A549 (cell line): ENCODE data around the gene POLE4. TPM values are rescaled to one million over a fixed set of nuclear protein-coding genes. Genes with fewer than 3 reads are reported as not detected.

Experiments
- ATAC-seq, 2 experiments: fragments of 200-7000 bp in 1 of 2; fragments of >200 bp in 1 of 2; cut with Nextera tagmentation in 1 of 2; cut with Tn5 transposase in 1 of 2; 3 replicates each; pipeline versions ENCODE4 v1.8.0 to v1.9.1; 2018 to 2020; ENCODE audit warnings: mild to moderate bottlenecking in 1 of 2, moderate library complexity in 1 of 2
- CTCF ChIA-PET: fragments of 300-600 bp; sonication (Branson Sonifier 250); formaldehyde crosslinking; extraction: SDS; loops from one replicate; lab custom pipeline; 2021; ENCODE audit warnings: antibody characterized with exemption, inconsistent platforms; lab: Yijun Ruan, JAX
- POLR2A ChIA-PET: fragments of 350-600 bp; formaldehyde crosslinking; extraction: SDS; loops from one replicate; lab custom pipeline; 2021; ENCODE audit warnings: antibody characterized with exemption, inconsistent platforms; lab: Yijun Ruan, JAX
- DNase-seq, 2 experiments: peaks; one replicate each; pipeline versions ENCODE4 v3.0.0 to v3.0.0-alpha.2; 2011 to 2016; ENCODE audit warnings: low read depth in 1 of 2, low spot score in 1 of 2
- FAIRE-seq: peaks from 2 replicates; lab custom pipeline; 2011; peaks lifted over from hg19 to GRCh38; lab: Jason Lieb, UNC
- H3K27ac ChIP-seq, 2 experiments: fragments of >200 bp; sonication (Bioruptor Twin); formaldehyde crosslinking; 3 replicates each; pipeline ENCODE4 v1.5.1; 2016 to 2017
- H3K4me1 ChIP-seq: fragments of >200 bp; sonication (Bioruptor Twin); formaldehyde crosslinking; 3 replicates; pipeline ENCODE4 v1.6.1; 2016
- H3K4me2 ChIP-seq: fragments of >200 bp; sonication (Bioruptor Twin); formaldehyde crosslinking; 3 replicates; pipeline ENCODE4 v1.6.1; 2016
- H3K4me3 ChIP-seq: fragments of >200 bp; sonication (Bioruptor Twin); formaldehyde crosslinking; 3 replicates; pipeline ENCODE4 v1.5.1; 2016
- H3K9me3 ChIP-seq: fragments of >200 bp; sonication (Bioruptor Twin); formaldehyde crosslinking; 3 replicates; pipeline ENCODE4 v1.6.1; 2016
- CBX8 ChIP-seq: fragments of 200-600 bp; sonication (generic); IDR thresholded peaks from 2 replicates; pipeline ENCODE4 v1.6.1; 2016
- CHD2 ChIP-seq: fragments of 150-350 bp; IDR thresholded peaks from 2 replicates; pipeline ENCODE4 v1.6.1; 2014; ENCODE audit warnings: low read length; ENCODE audit not compliant: partially characterized antibody
- EHF ChIP-seq: fragments of 250-450 bp; sonication (Bioruptor Pico); IDR thresholded peaks from 2 replicates; pipeline ENCODE4 v1.5.0; 2020; ENCODE audit warnings: mild to moderate bottlenecking
- FOSB ChIP-seq: fragments of 250-450 bp; sonication (Bioruptor Pico); IDR thresholded peaks from 2 replicates; pipeline ENCODE4 v1.5.0; 2020; ENCODE audit warnings: mild to moderate bottlenecking, moderate library complexity
- FOXS1 ChIP-seq: fragments of 250-450 bp; sonication (Bioruptor Pico); IDR thresholded peaks from 2 replicates; pipeline ENCODE4 v1.5.0; 2020; ENCODE audit warnings: mild to moderate bottlenecking, moderate library complexity
- KDM5A ChIP-seq: fragments of 200-600 bp; sonication (generic); IDR thresholded peaks from 2 replicates; pipeline ENCODE4 v1.6.1; 2016; ENCODE audit warnings: antibody characterized with exemption, mild to moderate bottlenecking
- MAFK ChIP-seq: fragments of 450-650 bp; IDR thresholded peaks from 2 replicates; pipeline ENCODE4 v1.6.1; 2014; ENCODE audit not compliant: partially characterized antibody
- MYC ChIP-seq: IDR thresholded peaks from 2 replicates; pipeline ENCODE4 v1.6.1; 2012; ENCODE audit warnings: mild to moderate bottlenecking, inconsistent platforms, low read length, improper control_type of control experiment, borderline replicate concordance
- RARB ChIP-seq: fragments of 250-450 bp; sonication (Bioruptor Pico); IDR thresholded peaks from 2 replicates; pipeline ENCODE4 v1.8.0; 2021; ENCODE audit warnings: mild to moderate bottlenecking, moderate library complexity
- WGBS: methylation state at CpG from one replicate; pipeline ENCODE4 v1.1.6; 2017; ENCODE audit errors: missing lambda C conversion rate; 5-methylcytosine and 5-hydroxymethylcytosine counted together
- polyA plus RNA-seq, 4 experiments: library from polyadenylated mRNA; depleted of rRNA in 3 of 4; stranded (reverse); fragments of >200 nt; fragmentation: RNase III in 1 of 4; extraction: RNeasy Plus Mini Kit Qiagen cat#74134 plus additional on column Dnase treatment in 1 of 4; gene quantifications; 2 replicates in 3 of 4; 3 replicates in 1 of 4; pipeline ENCODE4 v1.2.3, GENCODE V29; 2011 to 2017

The POLE4 gene
- polyA plus RNA-seq, 2 of the 4 experiments (the other 2 are of a cell fraction): 88.5 to 90.4 TPM

DNA sequence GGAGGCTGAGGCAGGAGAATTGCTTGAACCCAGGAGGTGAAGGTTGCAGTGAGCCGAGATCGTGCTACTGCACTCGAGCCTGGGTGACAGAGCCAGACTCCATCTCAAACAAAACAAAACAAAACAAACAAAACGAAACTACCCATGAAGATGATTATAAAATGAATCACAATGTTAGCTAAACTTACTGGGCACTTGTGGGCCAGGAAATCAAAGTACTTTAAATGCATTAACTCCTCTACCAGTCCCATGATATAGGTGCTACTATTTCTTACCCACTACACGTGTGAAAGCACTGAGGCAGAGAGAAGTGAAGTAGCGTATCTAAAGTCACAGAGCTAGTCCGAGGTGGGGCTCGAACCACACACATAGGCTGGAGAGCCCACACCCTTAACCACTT is 53.6 kb downstream of the POLE4 start:
- POLR2A ChIA-PET: no interaction called here
- FAIRE-seq: no peak

GRCh38 chr2:75018162-75018561 is 59.7 kb downstream of the POLE4 start:
- DNase-seq (no peak), ATAC-seq (no peak), FAIRE-seq (no peak)
- Histone ChIP-seq H3K4me1 (peaks cover 15% of the 10 kb centered on the region; the same call in 1 of the 3 replicates), H3K4me2 (no peak overlapping the region), H3K27ac (no peak overlapping the region), H3K9me3 (peaks cover 3% of the 10 kb centered on the region; the same call in 1 of the 3 replicates), H3K4me3 (no peak overlapping the region)
- POLR2A ChIA-PET: no interaction called here
- CTCF ChIA-PET: interaction anchor here (1.2 kb wide), 1 partner anchor 98 kb away, joined by 3 read pairs; no protein-coding TSS in a partner anchor
- TF ChIP-seq MYC (no peak), MAFK (no peak), CHD2 (no peak), RARB (no peak), FOXS1 (CRISPR knock-in tag) (no peak), KDM5A (no peak)
- 62% methylated on average over 2 of the region's 2 CpGs for WGBS

More for the DNA sequence above, 53.6 kb downstream of the POLE4 start:
- 47% methylated on average over 8 of the region's 8 CpGs for WGBS
- no peak; a peak in 2 of 6 replicates for ATAC-seq
- no peak for TF ChIP-seq CBX8
- no peak for TF ChIP-seq CHD2
- no peak for TF ChIP-seq MAFK
- TF ChIP-seq FOSB (CRISPR knock-in tag): no peak
- TF ChIP-seq EHF: no peak
- peaks cover 3% of the 10 kb centered on the region; the same call in 1 of the 3 replicates for H3K9me3 ChIP-seq
- CTCF ChIA-PET: interaction anchor here (0.8 to 2.0 kb wide), 5 partner anchors 13 to 93 kb away, joined by 3 to 6 read pairs (median 4); no protein-coding TSS in a partner anchor
- H3K27ac ChIP-seq: no peak overlapping the region
- peaks cover 9% of the 10 kb centered on the region; the same call in 1 of the 3 replicates for H3K4me1 ChIP-seq
- no peak for DNase-seq
- no peak overlapping the region for H3K4me3 ChIP-seq
- H3K4me2 ChIP-seq: peak overlapping the region; percentile 31

Other genes starting within 250 kb of the POLE4 start
- gene HK2, start 124.5 kb upstream of the POLE4 start, polyA plus RNA-seq (2011; rRNA removed): 1.1 and 1.2 TPM in 2 replicates
- 0.32 to 0.42 TPM (median 0.37 TPM) in 3 replicates for gene HK2, start 124.5 kb upstream of the POLE4 start, polyA plus RNA-seq (2017; fragmentation: RNase III; extraction: RNeasy Plus Mini Kit Qiagen cat#74134 plus additional on column Dnase treatment)
- 0.92 and 1.0 TPM in 2 replicates for gene TACR1, start 240.9 kb downstream of the POLE4 start, polyA plus RNA-seq (2011; rRNA removed)
- 0.11 to 0.27 TPM (median 0.14 TPM) in 3 replicates for gene TACR1, start 240.9 kb downstream of the POLE4 start, polyA plus RNA-seq (2017; fragmentation: RNase III; extraction: RNeasy Plus Mini Kit Qiagen cat#74134 plus additional on column Dnase treatment)